ENCODE results near the gene SLC41A2.

Gene SLC41A2

DNA sequence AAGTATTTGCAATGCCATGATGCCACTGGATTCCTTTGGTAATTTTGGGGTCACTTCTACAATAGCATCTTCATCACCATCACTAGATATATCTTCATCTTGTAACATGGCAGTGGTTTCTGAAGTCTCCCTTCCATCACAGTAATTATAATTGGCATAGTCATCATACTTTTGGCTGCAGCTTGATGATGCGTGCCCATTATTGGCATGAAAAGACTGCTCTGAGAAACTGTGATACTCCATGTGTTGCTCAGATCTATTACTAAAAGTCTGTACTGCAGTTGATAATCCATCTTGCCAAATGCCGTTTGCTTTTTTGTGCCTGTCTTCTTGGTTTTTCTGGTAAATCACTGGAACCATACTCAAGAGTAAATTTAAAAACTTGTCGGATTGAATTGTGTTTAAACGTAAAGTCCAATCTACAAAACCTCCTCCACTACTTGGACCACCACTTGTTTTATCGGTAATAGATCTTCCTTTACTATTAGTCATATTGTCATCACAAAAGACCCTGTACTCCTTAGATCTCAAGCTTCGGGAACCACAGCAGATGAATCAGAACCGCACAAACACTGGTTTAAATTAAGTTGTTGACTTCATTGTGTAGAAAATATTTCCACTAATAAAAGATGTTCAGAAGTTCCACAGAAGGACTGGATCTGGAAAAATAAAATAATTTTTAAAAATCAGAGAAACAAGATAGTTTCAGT, 29.9 kb downstream of the SLC41A2 start:
- DNase-seq: no peak

DNA sequence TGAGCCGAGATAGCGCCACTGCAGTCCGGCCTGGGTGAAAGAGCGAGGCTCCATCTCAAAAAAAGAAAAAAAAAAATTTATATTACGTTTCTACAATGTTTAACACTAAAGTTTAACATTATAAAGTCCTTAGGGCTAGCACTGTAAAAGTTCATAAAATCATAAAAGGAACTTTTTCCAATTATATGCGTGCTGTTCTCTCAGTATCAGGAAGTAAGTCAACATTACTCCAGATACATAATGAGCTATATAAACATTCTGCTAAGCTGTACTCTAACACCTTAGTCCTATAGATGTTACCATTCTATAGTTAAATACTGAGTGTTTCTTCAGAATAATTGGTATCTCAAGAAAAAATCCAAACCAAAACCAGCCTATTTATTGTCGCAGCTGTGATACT, 32.6 kb downstream of the SLC41A2 start:
- no peak for DNase-seq

GRCh38 chr12:104921340-104921739, 36.8 kb downstream of the SLC41A2 start:
- DNase-seq: no peak

DNA sequence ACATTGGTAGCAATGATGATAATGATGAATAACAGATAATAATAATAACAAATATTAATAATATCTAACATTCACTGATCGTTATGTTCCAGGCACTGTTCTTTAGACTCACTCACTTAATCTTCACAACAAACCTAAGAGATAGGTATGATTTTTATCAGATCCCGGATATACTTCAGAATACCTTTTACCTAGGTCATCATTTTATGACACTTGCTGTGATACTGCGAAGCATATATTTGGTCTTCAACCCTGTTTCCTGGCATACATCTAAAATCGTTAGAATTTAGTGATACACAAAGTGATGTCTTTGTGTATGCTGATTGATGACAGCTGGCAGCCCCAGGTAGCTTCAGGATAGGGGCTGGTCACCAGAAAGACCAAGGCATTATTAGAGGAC, 46.1 kb downstream of the SLC41A2 start:
- no peak for DNase-seq

- no peak for DNase-seq
Observed at GRCh38 chr12:104910196-104910840, 47.8 kb downstream of the SLC41A2 start.

GRCh38 chr12:104909761-104910160, 48.3 kb downstream of the SLC41A2 start:
- DNase-seq: no peak
